ENCODE data around the gene SCARB1.
"Not testable (repeated sequence)": the region's sequence is repeated elsewhere in the genome, so short reads cannot be mapped to it uniquely, and the experiment has no call there.

SCARB1 gene

GRCh38 chr12:124898200-124898922 is 34.7 kb upstream of the SCARB1 start:
- peak; percentile 83 for DNase-seq (ENCODE audit: extremely low read depth, insufficient read length)
- no peak overlapping the region for H3K4me3 ChIP-seq (replicated peaks; ENCODE audit: low read depth, low read length)
- peak; percentile 98 for TF ChIP-seq CTCF (IDR thresholded peaks at IDR 0.05; ENCODE audit: insufficient read depth, low read length, poor library complexity, severe bottlenecking)
- no peaks in the 10 kb centered on the region for H3K27me3 ChIP-seq (replicated peaks; ENCODE audit: control insufficient read depth, insufficient read depth, low read length)
- no peaks in the 10 kb centered on the region for H3K36me3 ChIP-seq (ENCODE audit: control insufficient read depth, insufficient read depth, low read length)

- Histone ChIP-seq H3K36me3 (ENCODE audit: control insufficient read depth, insufficient read depth, low read length) (no peaks in the 10 kb centered on the region), H3K27me3 (replicated peaks; ENCODE audit: control insufficient read depth, insufficient read depth, low read length) (no peaks in the 10 kb centered on the region), H3K4me3 (replicated peaks; ENCODE audit: low read depth, low read length) (no peak overlapping the region)
- TF ChIP-seq CTCF (IDR thresholded peaks at IDR 0.05; ENCODE audit: insufficient read depth, low read length, poor library complexity, severe bottlenecking): no peak
- no peak for DNase-seq (ENCODE audit: extremely low read depth, insufficient read length)
These were observed 32.8 kb upstream of the SCARB1 start for GRCh38 chr12:124896461-124896860.

GRCh38 chr12:124893792-124894516 is 30.3 kb upstream of the SCARB1 start:
- Histone ChIP-seq H3K4me3 (replicated peaks; ENCODE audit: low read depth, low read length) (no peak overlapping the region), H3K27me3 (replicated peaks; ENCODE audit: control insufficient read depth, insufficient read depth, low read length) (no peaks in the 10 kb centered on the region), H3K36me3 (ENCODE audit: control insufficient read depth, insufficient read depth, low read length) (no peaks in the 10 kb centered on the region)
- DNase-seq (ENCODE audit: extremely low read depth, insufficient read length): peak; percentile 68
- TF ChIP-seq CTCF (IDR thresholded peaks at IDR 0.05; ENCODE audit: insufficient read depth, low read length, poor library complexity, severe bottlenecking): no peak

- no peaks in the 10 kb centered on the region for H3K36me3 ChIP-seq (ENCODE audit: control insufficient read depth, insufficient read depth, low read length)
- TF ChIP-seq CTCF (IDR thresholded peaks at IDR 0.05; ENCODE audit: insufficient read depth, low read length, poor library complexity, severe bottlenecking): no peak
- no peaks in the 10 kb centered on the region for H3K27me3 ChIP-seq (replicated peaks; ENCODE audit: control insufficient read depth, insufficient read depth, low read length)
- no peak for DNase-seq (ENCODE audit: extremely low read depth, insufficient read length)
- no peak overlapping the region for H3K4me3 ChIP-seq (replicated peaks; ENCODE audit: low read depth, low read length)
These were observed 24.6 kb upstream of the SCARB1 start for GRCh38 chr12:124888260-124888659.

GRCh38 chr12:124887766-124888165 is 24.1 kb upstream of the SCARB1 start:
- not testable (repeated sequence) for H3K27me3 ChIP-seq (replicated peaks; ENCODE audit: control insufficient read depth, insufficient read depth, low read length)

More at GRCh38 chr12:124887766-124888165, 24.1 kb upstream of the SCARB1 start:
- not testable (repeated sequence) for H3K36me3 ChIP-seq (ENCODE audit: control insufficient read depth, insufficient read depth, low read length); H3K4me3 ChIP-seq (replicated peaks; ENCODE audit: low read depth, low read length); DNase-seq (ENCODE audit: extremely low read depth, insufficient read length)

All from GM06990 (cell line).